HG02588 (cell line): ENCODE measurements around the gene FSTL5.

ENCODE experiments used
- ATAC-seq: cut with Tn5 transposase; IDR thresholded peaks from one replicate; pipeline ENCODE4 v1.9.1; 2021; ENCODE audit warnings: mild to moderate bottlenecking, moderate library complexity; ENCODE audit not compliant: unreplicated experiment

Gene FSTL5

GRCh38 chr4:161466316-161466715 is 697.5 kb downstream of the FSTL5 start:
- no peak for ATAC-seq

- no peak for ATAC-seq
Measured at GRCh38 chr4:161463436-161463835, 700.4 kb downstream of the FSTL5 start.

GRCh38 chr4:161457906-161458305 is 705.9 kb downstream of the FSTL5 start:
- ATAC-seq: no peak

GRCh38 chr4:161457311-161457710 is 706.5 kb downstream of the FSTL5 start:
- no peak for ATAC-seq

GRCh38 chr4:161454860-161455259 is 708.9 kb downstream of the FSTL5 start:
- ATAC-seq: no peak

- no peak for ATAC-seq
Measured at GRCh38 chr4:161448550-161449180, 715.1 kb downstream of the FSTL5 start.

- ATAC-seq: no peak
Measured at GRCh38 chr4:161444626-161445025, 719.2 kb downstream of the FSTL5 start.

- ATAC-seq: no peak
Measured at GRCh38 chr4:161442921-161443320, 720.9 kb downstream of the FSTL5 start.

GRCh38 chr4:161438096-161438495 is 725.7 kb downstream of the FSTL5 start:
- no peak for ATAC-seq

GRCh38 chr4:161428180-161428965 is 735.4 kb downstream of the FSTL5 start:
- ATAC-seq: no peak

GRCh38 chr4:161419822-161420221 is 744.0 kb downstream of the FSTL5 start:
- ATAC-seq: no peak

GRCh38 chr4:161411901-161412300 is 751.9 kb downstream of the FSTL5 start:
- ATAC-seq: no peak

GRCh38 chr4:161404346-161405110 is 759.3 kb downstream of the FSTL5 start:
- no peak for ATAC-seq

- no peak for ATAC-seq
Measured at GRCh38 chr4:161403781-161404180, 760.0 kb downstream of the FSTL5 start.

- ATAC-seq: no peak
Measured at GRCh38 chr4:161393602-161394001, 770.2 kb downstream of the FSTL5 start.

- ATAC-seq: no peak
Measured at GRCh38 chr4:161382655-161383054, 781.1 kb downstream of the FSTL5 start.

GRCh38 chr4:161376275-161376674 is 787.5 kb downstream of the FSTL5 start:
- ATAC-seq: no peak

GRCh38 chr4:161364681-161365080 is 799.1 kb downstream of the FSTL5 start:
- ATAC-seq: no peak

GRCh38 chr4:161360982-161361381 is 802.8 kb downstream of the FSTL5 start:
- ATAC-seq: no peak

- ATAC-seq: peak; percentile 78
Measured at GRCh38 chr4:161359491-161359890, 804.3 kb downstream of the FSTL5 start.

- no peak for ATAC-seq
Measured at GRCh38 chr4:161356351-161356750, 807.4 kb downstream of the FSTL5 start.

- no peak for ATAC-seq
Measured at GRCh38 chr4:161350946-161351345, 812.9 kb downstream of the FSTL5 start.
